ENCODE measurements around the gene CLHC1.
"Not testable (repeated sequence)": the region's sequence is repeated elsewhere in the genome, so short reads cannot be mapped to it uniquely, and the experiment has no call there.

The CLHC1 gene

DNA sequence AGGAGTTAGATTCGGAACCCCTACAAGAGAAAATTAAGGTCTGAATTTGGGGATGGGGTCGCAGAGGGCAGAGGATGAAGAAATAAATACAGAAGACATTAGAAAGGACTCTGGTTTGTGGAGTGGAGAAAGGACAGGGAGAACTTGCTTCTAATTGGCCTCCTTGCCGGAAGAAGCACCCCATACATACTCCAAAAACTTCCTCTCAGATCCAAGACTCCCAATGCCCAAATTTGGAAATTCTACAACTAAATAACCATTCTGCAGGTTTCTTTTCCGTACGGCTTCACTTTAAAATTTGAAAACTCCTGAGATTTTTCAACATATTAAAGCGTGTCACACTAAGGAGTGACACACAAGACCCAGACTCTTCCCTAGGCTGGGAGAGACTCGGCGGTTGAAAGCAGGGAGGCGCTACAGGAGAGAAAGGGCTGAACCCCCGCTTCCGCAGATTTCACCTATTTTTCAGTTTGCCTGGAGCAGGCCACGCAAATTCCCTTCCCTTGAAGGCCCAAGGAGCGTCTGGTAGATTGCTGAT, 478 bp downstream of the CLHC1 start:
- no peak for DNase-seq

DNA sequence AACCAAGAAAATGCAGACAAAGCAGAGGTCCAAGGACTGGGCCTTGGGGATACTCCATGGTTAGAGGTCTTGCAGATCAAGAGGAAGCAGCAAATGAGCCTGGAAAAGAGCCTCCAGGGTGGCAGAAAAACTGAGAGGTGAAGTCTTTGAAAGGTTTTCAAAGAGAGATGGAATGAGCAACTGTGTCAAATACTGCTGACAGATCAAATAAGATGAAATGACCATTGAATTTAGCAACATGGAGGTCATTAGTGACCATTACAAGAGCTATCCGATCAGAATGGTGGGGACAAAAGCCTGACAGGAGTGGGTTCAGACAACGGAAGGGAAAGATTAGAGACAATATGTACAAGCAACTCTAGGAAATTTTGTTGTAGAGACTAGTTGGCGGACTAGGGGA, 1.5 kb downstream of the CLHC1 start:
- DNase-seq: no peak

DNA sequence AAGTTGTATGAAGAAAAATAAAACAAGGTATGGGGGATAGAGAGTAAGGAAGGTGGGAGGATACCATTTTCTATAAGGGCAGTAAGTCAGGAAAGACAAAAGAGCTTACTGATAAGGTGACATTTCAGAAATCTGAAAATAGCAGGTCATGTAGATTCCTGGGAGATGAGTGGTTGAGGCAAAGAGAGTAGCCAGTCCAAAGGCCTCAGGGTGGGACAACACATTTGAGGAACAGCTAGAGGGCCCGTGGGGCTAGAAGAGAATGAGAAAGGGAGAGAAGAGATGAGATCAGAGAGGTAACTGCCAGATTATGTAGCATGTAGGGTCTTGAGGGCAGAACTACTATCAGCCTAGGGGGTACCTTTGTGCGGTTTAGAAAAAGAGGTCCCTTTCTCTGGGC, 2.9 kb downstream of the CLHC1 start:
- no peak for DNase-seq

DNA sequence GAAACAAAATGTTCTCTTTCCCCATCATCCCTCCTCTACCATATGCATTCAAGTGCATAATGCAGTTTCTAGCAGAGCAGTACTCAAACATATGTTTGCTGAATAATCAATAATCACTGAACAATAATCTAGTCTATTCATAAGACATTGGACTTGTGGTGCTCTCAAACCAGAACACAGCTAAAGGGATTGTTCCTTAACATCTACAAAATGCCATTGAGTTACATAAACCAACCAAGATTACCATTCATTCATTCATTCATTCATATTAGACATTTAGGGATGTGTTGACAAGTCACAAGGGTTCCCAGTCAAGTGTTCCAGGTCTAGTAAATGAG, 3.9 kb downstream of the CLHC1 start:
- DNase-seq: no peak

DNA sequence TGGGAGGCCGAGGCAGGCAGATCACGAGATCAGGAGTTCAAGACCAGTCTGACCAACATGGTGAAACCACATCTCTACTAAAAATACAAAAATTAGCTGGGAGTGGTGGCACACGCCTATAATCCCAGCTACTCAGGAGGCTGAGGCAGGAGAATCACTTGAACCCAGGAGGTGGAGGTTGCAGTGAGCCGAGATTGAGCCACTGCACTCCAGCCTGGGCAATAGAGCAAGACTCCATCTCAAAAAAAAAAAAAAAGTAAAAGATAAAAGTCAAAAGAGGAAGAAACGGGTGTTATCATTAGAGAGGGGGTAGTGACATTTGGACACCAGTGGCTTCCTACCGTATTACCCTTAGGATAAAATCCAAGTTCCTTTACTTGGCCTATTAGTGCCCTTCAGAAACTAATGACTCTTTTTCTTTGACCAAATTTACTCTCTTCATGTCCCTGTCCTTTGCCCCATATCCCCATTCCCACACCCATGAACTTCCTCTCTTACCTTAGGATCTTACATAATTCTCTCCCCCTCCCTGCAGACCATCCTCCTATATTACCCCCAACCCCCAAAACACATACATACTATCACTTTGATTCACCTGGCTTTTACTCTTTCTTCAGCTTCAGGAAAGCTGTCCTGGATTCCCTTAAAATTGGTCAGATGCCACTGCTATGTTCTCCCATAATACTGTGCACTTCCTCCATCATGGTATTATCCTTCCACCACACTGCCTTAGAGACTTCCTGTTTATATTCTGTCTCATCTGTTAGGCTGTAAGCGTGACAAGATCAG, 4.5 kb downstream of the CLHC1 start:
- DNase-seq: peak; percentile 56

DNA sequence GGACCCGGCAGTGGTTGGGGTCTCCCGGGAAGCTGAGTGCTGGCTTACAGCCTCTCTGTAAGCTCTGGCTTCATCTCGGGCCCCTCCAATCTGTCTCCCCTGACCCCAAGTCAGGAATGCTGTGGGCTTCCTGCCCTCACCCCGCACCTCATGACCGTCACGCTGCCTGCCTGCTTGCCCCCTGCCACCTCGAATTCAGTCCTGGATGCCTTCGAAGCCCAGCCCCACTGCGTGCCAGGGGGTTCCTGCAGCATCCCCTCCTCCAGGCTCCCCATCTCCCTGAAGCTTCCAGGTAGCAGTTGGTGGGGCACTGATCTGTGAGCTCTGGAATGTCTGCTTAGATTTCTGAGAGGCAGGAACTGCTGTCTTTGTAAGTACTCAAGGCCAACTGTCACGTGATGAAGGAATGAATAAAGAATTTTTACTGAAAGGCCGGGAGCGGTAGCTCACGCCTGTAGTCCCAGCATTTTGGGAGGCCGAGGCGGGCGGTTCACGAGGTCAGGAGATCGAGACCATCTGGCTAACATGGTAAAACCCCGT, 6.5 kb downstream of the CLHC1 start:
- DNase-seq: no peak

DNA sequence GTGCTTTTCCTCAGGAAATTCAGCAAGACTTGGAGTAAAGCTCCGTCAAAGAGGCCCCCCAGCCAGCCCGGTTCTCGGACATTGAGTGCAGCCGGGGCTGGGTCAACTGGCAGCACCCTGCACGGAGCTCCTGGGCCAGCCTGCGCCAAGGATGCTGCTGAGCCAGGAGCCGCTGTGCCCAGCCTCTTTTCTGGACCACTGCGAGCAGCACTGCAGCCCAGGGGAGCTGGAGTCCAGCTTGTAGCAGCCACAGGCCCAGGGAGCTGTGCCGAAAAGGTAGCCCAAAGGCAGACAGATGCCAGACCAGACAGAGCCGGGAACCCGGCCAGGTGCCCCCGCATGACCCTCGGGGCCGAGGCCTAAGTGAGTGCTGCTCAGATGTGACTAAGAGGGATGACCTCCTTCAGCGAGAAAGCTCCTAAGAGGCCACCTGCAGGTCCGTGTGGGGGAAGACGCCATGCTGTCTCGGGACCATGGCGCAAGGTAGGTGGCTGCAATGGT, 7.3 kb downstream of the CLHC1 start:
- no peak for DNase-seq

DNA sequence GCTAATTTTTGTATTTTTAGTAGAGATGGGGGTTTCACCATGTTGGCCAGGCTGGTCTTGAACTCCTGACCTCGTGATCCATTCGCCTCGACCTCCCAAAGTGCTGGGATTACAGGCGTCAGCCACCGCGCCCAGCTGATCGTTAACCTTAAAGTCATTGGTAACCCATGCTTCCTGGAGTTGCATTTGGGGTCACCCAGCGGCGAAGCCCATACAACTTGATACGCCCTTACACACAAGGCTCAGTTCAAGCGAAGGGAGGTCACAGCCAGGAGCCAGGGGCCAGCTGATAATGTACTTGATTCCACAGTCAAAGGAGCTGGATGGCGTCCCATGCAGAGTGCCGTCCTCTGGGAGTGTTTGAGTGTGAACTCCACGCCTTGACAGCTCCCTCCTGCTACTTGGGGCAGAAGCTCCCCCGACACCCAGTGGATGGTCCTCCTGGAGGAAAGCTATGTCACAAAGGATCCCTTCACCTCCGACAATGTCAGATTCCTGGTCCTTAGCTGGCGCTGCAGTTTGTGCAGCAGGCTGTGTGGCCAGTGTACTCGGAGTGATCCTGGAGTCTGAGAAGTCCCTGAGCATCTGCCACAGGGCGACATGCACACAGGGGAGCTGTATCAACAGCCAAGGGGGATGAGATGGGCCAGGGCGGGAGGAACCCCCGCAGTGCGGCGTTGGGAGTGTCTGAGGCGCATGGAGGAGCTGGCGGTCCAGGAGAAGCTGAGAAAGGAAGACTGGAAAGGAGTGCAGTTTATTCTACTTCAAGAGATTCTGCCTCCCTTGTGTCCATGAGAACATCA, 7.9 kb downstream of the CLHC1 start:
- no peak for DNase-seq

DNA sequence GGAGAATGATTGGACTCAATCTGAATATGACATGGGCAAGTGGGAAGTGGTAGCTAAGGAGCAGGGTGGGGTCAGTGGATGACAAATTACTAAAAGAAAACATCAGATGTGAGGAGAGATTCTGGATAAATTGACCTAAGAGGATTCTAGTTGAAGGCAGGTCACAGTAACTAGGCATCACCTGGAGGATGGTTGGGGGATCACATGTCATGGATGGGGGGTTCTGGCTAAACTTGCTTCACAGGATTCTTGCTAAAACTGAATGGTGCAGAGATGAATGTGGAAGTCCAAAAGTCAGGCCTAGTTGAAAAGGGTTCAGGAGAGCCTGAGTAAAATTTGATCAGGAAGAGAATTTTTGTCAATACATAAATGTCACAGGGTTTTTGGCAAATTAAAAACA, 18.3 kb downstream of the CLHC1 start:
- DNase-seq: no peak

DNA sequence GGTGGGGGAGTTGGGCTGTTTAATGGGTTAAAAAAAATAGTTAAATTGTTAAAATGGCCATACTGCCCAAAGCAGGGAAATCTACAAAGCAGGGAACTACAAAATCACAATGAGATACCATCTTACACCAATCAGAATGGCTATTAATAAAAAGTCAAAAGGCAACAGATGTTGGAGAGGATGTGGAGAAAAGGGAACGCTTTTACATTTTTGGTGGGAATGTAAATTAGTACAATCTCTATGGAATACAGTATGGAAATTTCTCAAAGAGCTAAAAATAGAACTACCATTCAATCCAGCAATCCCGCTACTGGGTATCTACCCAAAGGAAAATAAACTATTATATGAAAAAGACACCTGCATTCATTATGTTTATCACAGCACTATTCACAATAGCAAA, 27.1 kb downstream of the CLHC1 start:
- DNase-seq: no peak

DNA sequence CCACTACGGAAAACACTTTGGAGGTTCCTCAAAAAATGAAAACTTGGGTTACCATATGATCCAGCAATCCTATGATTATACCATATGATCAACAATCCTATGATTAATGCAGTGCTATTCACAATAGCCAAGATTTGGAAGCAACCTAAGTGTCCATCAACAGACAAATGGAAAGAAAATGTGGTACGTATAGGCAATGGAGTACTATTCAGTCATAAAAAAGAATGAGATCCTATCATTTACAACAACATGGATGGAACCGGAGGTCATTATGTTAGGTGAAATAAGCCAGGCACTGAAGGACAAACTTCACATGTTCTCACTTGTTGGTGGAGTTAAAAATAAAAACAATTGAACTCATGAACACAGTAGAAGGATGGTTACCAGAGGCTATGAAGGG, 27.6 kb downstream of the CLHC1 start:
- DNase-seq: no peak

DNA sequence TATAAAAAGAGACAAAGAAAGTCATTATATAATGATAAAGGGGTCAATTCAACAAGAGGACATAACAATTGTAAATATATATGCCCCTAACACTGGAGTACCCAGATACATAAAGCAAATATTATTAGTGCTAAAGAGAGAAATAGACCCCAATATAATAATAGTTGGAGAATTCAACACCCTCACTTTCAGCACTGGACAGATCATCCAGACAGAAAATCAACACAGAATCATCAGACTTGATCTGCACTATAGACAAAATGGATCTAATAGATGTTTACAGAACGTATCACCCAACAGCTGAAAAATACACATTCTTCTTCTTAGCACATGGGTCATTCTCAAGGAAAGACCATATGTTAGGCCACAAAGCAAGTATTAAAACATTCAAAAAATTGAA, 31.7 kb downstream of the CLHC1 start:
- DNase-seq: no peak

DNA sequence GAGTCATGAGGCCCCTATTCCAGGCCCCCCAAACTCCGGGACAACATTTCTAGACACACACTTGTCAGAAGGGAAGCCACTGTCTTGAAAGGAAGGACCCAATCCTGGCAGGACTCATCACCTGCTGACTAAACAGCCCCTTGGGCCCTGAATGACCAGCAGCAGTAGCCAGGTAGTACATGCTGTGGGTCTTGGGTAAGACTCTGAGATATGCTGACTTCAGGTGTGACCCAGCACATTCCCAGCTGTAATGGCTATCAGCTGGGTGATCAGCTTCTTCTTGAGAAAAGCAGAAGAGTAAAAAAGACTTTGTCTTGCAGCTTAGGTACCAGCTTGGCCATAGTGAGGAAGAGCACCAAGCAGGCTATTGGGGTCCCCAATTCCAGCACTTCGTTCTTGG, 35.6 kb downstream of the CLHC1 start:
- no peak for DNase-seq

DNA sequence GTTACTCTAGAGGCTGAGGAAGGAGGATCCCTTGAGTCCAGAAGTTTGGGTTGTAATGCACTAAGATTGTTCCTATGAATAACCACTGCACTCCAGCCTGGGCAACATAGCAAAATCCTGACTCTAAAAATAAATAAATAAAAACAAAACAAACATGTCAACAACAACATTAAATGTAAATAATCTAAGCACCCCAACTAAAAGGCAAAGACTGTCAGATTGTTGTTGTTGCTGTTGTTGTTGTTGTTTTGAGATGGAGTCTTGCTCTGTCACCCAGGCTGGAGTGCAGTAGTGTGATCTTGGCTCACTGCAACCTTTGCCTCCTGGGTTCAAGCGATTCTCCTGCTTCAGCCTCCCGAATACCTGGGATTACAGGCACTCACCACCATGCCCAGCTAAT, 40.2 kb downstream of the CLHC1 start:
- DNase-seq: not testable (repeated sequence)

DNA sequence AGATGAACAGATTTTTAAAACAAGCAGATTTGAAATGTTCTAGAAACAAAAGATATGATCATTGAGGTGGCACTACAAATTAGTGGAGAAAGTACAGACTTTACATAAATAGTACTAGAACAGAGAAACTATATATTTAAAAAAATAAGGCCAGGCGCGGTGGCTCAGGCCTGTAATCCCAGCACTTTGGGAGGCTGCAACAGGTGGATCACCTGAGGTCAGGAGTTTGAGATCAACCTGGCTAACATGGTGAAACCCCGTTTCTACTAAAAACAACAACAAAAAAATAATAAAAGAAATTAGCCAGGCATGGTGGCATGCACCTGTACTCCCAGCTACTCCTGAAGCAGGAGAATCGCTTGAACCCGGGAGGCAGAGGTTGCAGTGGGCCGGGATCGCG, 45.3 kb downstream of the CLHC1 start:
- DNase-seq: not testable (repeated sequence)

DNA sequence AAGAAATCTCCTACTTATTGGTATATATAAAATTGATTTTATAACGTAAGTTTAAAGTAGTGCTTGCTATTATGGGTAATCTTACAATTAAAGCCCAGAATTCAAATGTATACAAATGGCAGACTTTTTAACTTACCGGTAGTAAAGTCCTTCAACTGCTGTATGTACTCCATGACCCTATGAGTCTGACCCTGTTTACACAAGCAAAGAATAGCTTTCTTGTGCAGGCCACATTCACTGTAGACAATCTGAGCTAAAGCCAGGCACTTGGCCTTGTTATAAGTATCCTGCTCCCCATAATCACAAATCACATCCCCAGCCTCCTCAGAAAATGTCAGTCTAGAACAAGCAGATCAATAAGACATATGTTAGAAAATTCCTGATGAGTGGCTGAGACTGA, 51.7 kb downstream of the CLHC1 start:
- no peak for DNase-seq

DNA sequence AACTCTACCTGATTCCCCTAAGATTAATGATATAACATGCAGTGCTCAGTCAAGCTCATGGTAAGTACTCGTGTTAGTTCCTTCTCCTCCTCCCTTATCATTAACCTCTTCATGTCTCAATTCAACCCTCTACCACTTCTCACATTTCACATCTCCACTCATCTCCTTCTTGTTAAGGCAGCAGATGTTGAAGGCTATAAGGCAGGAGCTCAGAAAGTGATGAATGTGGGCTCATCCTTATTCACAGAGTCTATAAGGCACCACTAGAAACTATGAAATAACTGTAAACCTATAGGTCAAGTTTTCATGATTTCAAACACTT, 56.0 kb downstream of the CLHC1 start:
- no peak for DNase-seq

DNA sequence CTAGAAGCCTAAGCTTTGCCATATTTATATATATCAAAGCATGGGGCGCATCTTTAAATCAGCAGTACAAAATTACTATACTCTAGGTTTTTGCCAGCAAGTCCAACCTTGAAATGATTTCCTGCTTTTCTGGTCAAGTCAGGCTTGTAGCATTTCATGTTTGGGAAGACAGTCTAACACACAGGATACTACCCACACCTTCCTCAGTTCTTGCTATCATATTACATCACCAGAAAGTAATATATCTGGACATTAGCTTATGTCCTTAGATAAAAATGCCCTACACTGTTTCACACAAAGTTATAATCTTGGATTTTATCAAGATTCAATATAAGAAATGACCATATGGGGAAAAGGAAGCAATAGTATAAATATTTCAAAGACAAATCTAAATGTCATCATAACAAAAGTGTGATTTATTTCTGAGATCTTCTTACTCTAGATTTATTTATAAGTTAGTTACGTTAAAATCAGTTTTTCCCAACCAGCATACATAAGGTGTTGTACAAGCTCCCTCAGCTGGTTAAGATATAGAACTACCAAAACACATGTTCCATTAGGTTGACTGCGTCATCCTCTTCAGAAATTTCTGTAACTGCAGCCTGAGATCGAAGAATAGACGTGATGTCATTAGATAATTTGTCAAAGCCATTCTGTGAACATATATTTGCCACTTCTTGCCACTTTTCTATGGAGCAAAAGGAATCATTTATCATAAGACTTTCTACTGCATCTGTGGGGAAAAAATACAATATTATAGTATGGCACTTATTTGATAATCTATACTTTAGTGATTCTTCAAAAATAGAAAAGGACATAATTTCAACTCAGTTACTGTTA, 56.6 kb downstream of the CLHC1 start:
- peak; percentile 2 for DNase-seq

DNA sequence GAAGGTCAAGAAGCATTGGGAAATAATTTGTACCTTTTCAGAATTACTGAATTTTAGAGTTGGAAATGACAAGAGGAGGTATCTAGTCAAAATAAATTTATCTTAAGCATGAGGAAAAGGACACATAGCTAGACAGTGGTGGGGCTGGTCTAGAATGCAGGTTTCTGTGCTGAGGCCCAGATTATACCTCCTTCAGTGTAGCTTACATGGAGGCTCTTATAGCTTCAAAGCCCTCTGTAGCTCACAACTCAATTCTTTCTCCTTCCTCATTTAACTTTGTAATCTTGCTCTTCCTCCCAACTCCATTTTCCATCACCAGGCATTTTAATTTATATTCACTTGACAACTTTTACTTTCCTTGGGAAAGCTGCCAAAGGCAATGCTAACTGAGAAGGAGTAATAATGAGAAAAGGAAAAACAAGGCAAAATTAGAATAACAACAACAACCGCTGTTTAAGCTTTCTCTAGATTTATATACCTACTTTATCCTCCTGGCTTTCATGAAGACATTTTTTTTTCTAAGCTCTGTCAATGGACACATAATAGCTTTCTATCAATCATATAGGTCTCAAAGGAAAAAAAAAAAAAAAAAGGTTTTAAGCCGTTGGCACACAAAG, 58.5 kb downstream of the CLHC1 start:
- DNase-seq: no peak

DNA sequence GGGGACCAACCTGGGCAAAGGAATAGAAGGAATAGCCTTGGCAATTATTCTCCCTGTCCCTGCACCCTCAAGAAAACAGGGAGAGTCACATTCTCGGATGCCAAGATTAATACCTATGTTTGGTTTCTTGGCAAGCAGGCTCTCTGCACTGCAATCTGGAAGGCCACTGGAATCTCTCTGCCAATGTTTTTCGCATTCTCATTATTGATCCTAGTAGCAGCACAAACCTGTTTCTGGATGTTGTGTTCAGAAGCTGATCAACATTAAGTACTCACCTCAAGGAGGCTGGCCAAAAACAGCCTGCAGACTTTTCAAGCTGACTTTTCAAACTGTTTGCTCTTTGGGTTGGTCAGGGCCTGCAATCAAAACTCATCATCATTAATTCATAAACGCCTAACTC, 62.2 kb downstream of the CLHC1 start:
- DNase-seq: no peak

DNA sequence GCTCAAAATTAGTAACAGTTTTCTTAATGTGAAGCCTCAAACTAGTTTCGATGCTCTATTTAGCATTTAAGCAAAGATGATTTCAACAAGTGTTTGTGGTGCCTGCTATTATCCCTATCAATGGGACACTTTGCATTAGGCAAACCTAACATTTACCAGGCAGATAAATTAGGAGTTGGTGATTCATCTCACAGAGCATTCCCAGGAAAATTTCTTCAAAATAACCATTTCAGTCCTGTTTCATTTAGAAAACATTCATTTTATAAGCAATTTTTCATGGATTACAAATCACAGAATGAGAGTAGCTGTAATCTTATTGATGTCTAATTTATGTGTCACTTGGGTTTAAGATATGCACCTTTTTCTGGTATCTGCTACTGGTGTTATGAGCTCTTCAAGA, 62.7 kb downstream of the CLHC1 start:
- DNase-seq: no peak

All from GF-D8 (cell line).